Measurements from ENCODE around the gene TLR10. TPM values are rescaled to one million over a fixed set of nuclear protein-coding genes. Genes with fewer than 3 reads are reported as not detected.
A peak's percentile ranks its signal among the peaks of the same experiment; 100 is the strongest.

TLR10 gene
- polyA plus RNA-seq, 1 donor from 2014 or later: 0.14 TPM

GRCh38 chr4:38759113-38759789 is 23.5 kb downstream of the TLR10 start:
- Histone ChIP-seq H3K9ac (ENCODE audit: low read length) (no peak overlapping the region), H4K20me1 (ENCODE audit: insufficient read depth) (no peaks in the 10 kb centered on the region), H2AFZ (ENCODE audit: low read depth, low read length) (no peak overlapping the region), H3K4me3 (ENCODE audit: low read length) (no peak overlapping the region), H3K27ac (ENCODE audit: low read length) (no peak overlapping the region), H3K36me3 (ENCODE audit: insufficient read depth, low read length) (no peaks in the 10 kb centered on the region), H3K9me2 (ENCODE audit: insufficient read depth, low read length) (no peaks in the 10 kb centered on the region), H3K9me3 (ENCODE audit: low read length) (no peaks in the 10 kb centered on the region), H3F3A (ENCODE audit: insufficient read depth, low read length, poor library complexity, severe bottlenecking) (no peaks in the 10 kb centered on the region), H3K79me2 (replicated peaks; ENCODE audit: insufficient read depth, low read length) (no peaks in the 10 kb centered on the region), H3K27me3 (ENCODE audit: insufficient read depth, low read depth, low read length) (no peaks in the 10 kb centered on the region), H3K4me2 (ENCODE audit: low read length) (no peak overlapping the region)
- TF ChIP-seq CTCF (IDR thresholded peaks at IDR 0.05; ENCODE audit: poor library complexity, severe bottlenecking): peak; percentile 78
- peak; percentile 81 for TF ChIP-seq RAD21 (conservative IDR thresholded peaks at IDR 0.05)
- TF ChIP-seq SMC3 (conservative IDR thresholded peaks at IDR 0.05; ENCODE audit: poor library complexity): peak; percentile 78
- TF ChIP-seq POLR2AphosphoS5 (IDR thresholded peaks at IDR 0.05): no peak

GRCh38 chr4:38757945-38758600 is 24.7 kb downstream of the TLR10 start:
- H4K20me1 ChIP-seq (ENCODE audit: insufficient read depth): no peaks in the 10 kb centered on the region
- H3K79me2 ChIP-seq (replicated peaks; ENCODE audit: insufficient read depth, low read length): no peaks in the 10 kb centered on the region

More at GRCh38 chr4:38757945-38758600, 24.7 kb downstream of the TLR10 start:
- TF ChIP-seq POLR2AphosphoS5 (IDR thresholded peaks at IDR 0.05): no peak
- TF ChIP-seq CTCF (IDR thresholded peaks at IDR 0.05; ENCODE audit: poor library complexity, severe bottlenecking): no peak
- no peak for TF ChIP-seq EZH2 (IDR thresholded peaks at IDR 0.05; ENCODE audit: borderline replicate concordance, insufficient read depth, low read length, poor library complexity, severe bottlenecking)
- no peak for TF ChIP-seq TAF1 (IDR thresholded peaks at IDR 0.05; ENCODE audit: low read depth)
- no peak for TF ChIP-seq SMC3 (conservative IDR thresholded peaks at IDR 0.05; ENCODE audit: poor library complexity)
- TF ChIP-seq MXI1 (conservative IDR thresholded peaks at IDR 0.05; ENCODE audit: poor library complexity, severe bottlenecking): no peak
- TF ChIP-seq RAD21 (conservative IDR thresholded peaks at IDR 0.05): no peak
- no peak for TF ChIP-seq EP300 (conservative IDR thresholded peaks at IDR 0.05; ENCODE audit: poor library complexity, severe bottlenecking)
- no peak for TF ChIP-seq REST (IDR thresholded peaks at IDR 0.05; ENCODE audit: borderline replicate concordance)
- no peak overlapping the region for H3K27ac ChIP-seq (ENCODE audit: low read length)
- no peaks in the 10 kb centered on the region for H3K9me2 ChIP-seq (ENCODE audit: insufficient read depth, low read length)
- H3K4me3 ChIP-seq (ENCODE audit: low read length): no peak overlapping the region
- no peak overlapping the region for H3K4me2 ChIP-seq (ENCODE audit: low read length)
- no peaks in the 10 kb centered on the region for H3K36me3 ChIP-seq (ENCODE audit: insufficient read depth, low read length)
- H2AFZ ChIP-seq (ENCODE audit: low read depth, low read length): no peak overlapping the region
- no peaks in the 10 kb centered on the region for H3F3A ChIP-seq (ENCODE audit: insufficient read depth, low read length, poor library complexity, severe bottlenecking)
- no peak overlapping the region for H3K9ac ChIP-seq (ENCODE audit: low read length)
- no peaks in the 10 kb centered on the region for H3K27me3 ChIP-seq (ENCODE audit: insufficient read depth, low read depth, low read length)
- no peaks in the 10 kb centered on the region for H3K9me3 ChIP-seq (ENCODE audit: low read length)

Data from neural cell (in vitro differentiated cells).